ENCODE results near the gene LRRN3. TPM values are rescaled to one million over a fixed set of nuclear protein-coding genes. Genes with fewer than 3 reads are reported as not detected.

Gene LRRN3
- total and polyA plus RNA-seq, 2 experiments from 2014 or later, result 0.40 TPM; not detected in 1

DNA sequence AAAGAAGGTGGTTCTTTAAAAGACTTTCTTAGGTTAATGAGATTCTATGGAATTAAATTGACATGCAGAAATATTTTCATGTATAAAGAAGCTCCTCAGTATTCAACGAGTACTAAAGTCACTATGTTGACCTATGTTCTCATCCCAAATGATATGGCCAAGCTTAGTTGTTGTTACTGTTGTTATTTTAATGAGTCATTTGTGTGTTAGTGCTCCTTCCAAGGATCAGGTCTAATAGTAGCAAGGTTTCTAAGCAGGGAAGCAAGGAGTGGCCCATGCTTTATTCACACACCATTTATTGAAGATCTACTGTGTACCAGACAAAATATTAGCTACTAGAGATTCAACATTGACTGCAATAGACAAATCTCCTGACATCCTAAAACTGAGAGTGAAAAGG is 41.9 kb downstream of the LRRN3 start (continued):
- TF ChIP-seq, protein P1, sequence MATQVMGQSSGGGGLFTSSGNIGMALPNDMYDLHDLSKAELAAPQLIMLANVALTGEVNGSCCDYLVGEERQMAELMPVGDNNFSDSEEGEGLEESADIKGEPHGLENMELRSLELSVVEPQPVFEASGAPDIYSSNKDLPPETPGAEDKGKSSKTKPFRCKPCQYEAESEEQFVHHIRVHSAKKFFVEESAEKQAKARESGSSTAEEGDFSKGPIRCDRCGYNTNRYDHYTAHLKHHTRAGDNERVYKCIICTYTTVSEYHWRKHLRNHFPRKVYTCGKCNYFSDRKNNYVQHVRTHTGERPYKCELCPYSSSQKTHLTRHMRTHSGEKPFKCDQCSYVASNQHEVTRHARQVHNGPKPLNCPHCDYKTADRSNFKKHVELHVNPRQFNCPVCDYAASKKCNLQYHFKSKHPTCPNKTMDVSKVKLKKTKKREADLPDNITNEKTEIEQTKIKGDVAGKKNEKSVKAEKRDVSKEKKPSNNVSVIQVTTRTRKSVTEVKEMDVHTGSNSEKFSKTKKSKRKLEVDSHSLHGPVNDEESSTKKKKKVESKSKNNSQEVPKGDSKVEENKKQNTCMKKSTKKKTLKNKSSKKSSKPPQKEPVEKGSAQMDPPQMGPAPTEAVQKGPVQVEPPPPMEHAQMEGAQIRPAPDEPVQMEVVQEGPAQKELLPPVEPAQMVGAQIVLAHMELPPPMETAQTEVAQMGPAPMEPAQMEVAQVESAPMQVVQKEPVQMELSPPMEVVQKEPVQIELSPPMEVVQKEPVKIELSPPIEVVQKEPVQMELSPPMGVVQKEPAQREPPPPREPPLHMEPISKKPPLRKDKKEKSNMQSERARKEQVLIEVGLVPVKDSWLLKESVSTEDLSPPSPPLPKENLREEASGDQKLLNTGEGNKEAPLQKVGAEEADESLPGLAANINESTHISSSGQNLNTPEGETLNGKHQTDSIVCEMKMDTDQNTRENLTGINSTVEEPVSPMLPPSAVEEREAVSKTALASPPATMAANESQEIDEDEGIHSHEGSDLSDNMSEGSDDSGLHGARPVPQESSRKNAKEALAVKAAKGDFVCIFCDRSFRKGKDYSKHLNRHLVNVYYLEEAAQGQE (IDR thresholded peaks at IDR 0.05; ENCODE audit: unreplicated experiment), result no peak

DNA sequence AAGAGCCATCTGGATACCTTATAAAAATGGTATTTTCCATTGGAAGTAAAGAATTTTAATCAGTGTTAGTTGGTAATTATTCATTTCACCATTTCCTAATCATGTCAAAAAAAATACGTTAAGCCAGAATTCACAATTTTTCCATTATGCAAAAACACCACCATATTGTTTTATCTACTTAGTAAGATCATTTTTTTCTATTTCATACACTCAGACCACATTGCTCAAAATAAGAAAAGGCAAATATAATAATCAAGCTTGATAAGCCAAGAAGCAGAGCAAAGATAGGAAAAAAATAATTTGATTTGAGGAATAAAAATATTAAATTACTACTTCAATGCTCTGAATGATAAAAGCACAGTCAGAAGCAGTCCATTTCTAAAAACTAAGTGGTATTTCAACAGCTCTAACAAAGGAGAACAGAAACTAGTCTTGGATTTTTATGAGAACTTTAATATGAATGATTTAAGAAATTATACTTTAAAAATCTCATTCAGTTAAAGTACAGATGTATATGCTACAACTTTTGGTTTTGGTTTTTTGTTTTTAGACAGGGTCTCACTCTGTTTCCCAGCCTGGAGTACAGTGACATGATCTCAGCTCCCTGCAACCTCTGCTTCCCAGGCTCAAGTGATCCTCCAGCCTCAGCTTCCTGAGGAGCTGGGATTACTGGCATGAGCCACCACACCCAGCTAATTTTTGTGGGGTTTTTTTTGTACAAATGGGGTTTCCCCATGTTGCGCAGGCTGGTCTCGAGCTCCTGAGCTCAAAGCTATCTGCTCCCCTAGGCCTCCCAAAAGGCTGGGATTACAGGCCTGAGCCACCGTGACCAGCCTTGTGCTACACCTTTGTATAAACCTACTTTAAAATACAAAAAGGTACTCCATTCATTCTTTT is 46.6 kb downstream of the LRRN3 start:
- Histone ChIP-seq H2AFZ (no peak overlapping the region), H3K36me3 (ENCODE audit: insufficient read depth) (no peaks in the 10 kb centered on the region), H3F3A (replicated peaks; ENCODE audit: low read depth) (no peaks in the 10 kb centered on the region), H3K79me2 (replicated peaks; ENCODE audit: insufficient read depth) (no peaks in the 10 kb centered on the region), H3K4me3 (no peak overlapping the region), H3K27me3 (ENCODE audit: insufficient read depth) (no peaks in the 10 kb centered on the region), H3K27ac (ENCODE audit: low read depth) (no peak overlapping the region), H3K4me2 (no peak overlapping the region), H4K20me1 (replicated peaks; ENCODE audit: insufficient read depth) (no peaks in the 10 kb centered on the region), H3K4me1 (ENCODE audit: insufficient read depth) (peaks cover 9% of the 10 kb centered on the region), H3K9me2 (ENCODE audit: insufficient read depth) (no peaks in the 10 kb centered on the region)
- no peak overlapping the region for H3K4me3 Mint-ChIP-seq
- peaks cover 2% of the 10 kb centered on the region for H3K27me3 Mint-ChIP-seq (ENCODE audit: insufficient read depth, low read depth, poor library complexity)
- H3K9me3 Mint-ChIP-seq, result no peaks in the 10 kb centered on the region
- ATAC-seq (peak; percentile 63), DNase-seq (ENCODE audit: low spot score) (no peak)
- no peaks in the 10 kb centered on the region for H3K36me3 Mint-ChIP-seq (ENCODE audit: low read depth)
- no peak overlapping the region for H3K27ac Mint-ChIP-seq
- peaks cover 12% of the 10 kb centered on the region; the same call in 2 of the 3 replicates for H3K4me1 Mint-ChIP-seq
- TF ChIP-seq JUNB (IDR thresholded peaks at IDR 0.05; ENCODE audit: unreplicated experiment), result no peak
- TF ChIP-seq NANOG (IDR thresholded peaks at IDR 0.05; ENCODE audit: borderline replicate concordance), result no peak
- TF ChIP-seq ZNF114 (CRISPR knock-in tag; IDR thresholded peaks at IDR 0.05), result no peak
- TF ChIP-seq ZNF331 (CRISPR knock-in tag; IDR thresholded peaks at IDR 0.05; ENCODE audit: low read depth), result no peak
- TF ChIP-seq POLR2AphosphoS5 (IDR thresholded peaks at IDR 0.05; ENCODE audit: low read depth), result no peak
- no peak for TF ChIP-seq EZH2phosphoT487 (IDR thresholded peaks at IDR 0.05; ENCODE audit: unreplicated experiment)
- TF ChIP-seq, protein P2, sequence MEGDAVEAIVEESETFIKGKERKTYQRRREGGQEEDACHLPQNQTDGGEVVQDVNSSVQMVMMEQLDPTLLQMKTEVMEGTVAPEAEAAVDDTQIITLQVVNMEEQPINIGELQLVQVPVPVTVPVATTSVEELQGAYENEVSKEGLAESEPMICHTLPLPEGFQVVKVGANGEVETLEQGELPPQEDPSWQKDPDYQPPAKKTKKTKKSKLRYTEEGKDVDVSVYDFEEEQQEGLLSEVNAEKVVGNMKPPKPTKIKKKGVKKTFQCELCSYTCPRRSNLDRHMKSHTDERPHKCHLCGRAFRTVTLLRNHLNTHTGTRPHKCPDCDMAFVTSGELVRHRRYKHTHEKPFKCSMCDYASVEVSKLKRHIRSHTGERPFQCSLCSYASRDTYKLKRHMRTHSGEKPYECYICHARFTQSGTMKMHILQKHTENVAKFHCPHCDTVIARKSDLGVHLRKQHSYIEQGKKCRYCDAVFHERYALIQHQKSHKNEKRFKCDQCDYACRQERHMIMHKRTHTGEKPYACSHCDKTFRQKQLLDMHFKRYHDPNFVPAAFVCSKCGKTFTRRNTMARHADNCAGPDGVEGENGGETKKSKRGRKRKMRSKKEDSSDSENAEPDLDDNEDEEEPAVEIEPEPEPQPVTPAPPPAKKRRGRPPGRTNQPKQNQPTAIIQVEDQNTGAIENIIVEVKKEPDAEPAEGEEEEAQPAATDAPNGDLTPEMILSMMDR (conservative IDR thresholded peaks at IDR 0.05; ENCODE audit: low read depth in 2 of 2), result no peak
- TF ChIP-seq, protein P1 (IDR thresholded peaks at IDR 0.05; ENCODE audit: unreplicated experiment), result no peak
- TF ChIP-seq, protein P3, sequence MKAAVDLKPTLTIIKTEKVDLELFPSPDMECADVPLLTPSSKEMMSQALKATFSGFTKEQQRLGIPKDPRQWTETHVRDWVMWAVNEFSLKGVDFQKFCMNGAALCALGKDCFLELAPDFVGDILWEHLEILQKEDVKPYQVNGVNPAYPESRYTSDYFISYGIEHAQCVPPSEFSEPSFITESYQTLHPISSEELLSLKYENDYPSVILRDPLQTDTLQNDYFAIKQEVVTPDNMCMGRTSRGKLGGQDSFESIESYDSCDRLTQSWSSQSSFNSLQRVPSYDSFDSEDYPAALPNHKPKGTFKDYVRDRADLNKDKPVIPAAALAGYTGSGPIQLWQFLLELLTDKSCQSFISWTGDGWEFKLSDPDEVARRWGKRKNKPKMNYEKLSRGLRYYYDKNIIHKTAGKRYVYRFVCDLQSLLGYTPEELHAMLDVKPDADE (IDR thresholded peaks at IDR 0.05), result no peak

All from GM23338 (cell line).